HAP-1 (cell line): Measurements from ENCODE around the gene TTC36.
"Not testable (repeated sequence)": the region's sequence is repeated elsewhere in the genome, so short reads cannot be mapped to it uniquely, and the experiment has no call there.

Experiments
- DNase-seq, 2 experiments: peaks; one replicate each; pipeline ENCODE4 v3.0.0-alpha.2; 2016 to 2020; ENCODE audit warnings: low spot score in 2 of 2
- H3K27me3 ChIP-seq: fragments of 250-450 bp; sonication (Bioruptor Pico); 2 replicates; pipeline ENCODE4 v1.5.1; 2020; ENCODE audit warnings: low read depth, mild to moderate bottlenecking, moderate library complexity
- H3K36me3 ChIP-seq: fragments of 250-450 bp; sonication (Bioruptor Pico); replicated peaks from 2 replicates; pipeline ENCODE4 v1.5.1; 2020; ENCODE audit warnings: mild to moderate bottlenecking
- H3K4me1 ChIP-seq: fragments of 250-450 bp; sonication (Bioruptor Pico); 2 replicates; pipeline ENCODE4 v1.5.1; 2020; ENCODE audit warnings: mild to moderate bottlenecking
- H3K4me3 ChIP-seq: fragments of 250-450 bp; sonication (Bioruptor Pico); 2 replicates; pipeline ENCODE4 v1.5.1; 2020; ENCODE audit warnings: mild to moderate bottlenecking, moderate library complexity
- H3K9me3 ChIP-seq: fragments of 250-450 bp; sonication (Bioruptor Pico); 2 replicates; pipeline ENCODE4 v1.5.1; 2020; ENCODE audit warnings: mild to moderate bottlenecking, moderate library complexity
- in situ Hi-C: fragments of 300-500 bp; cut with MboI; formaldehyde crosslinking; loops from 3 replicates; pipeline ENCODE4 v1.14.3; 2020; ENCODE audit warnings: low sequenced_read_pairs, inconsistent platforms, mixed read lengths

TTC36 gene

GRCh38 chr11:118574636-118575035 lies 47.4 kb downstream of the TTC36 start:
- in situ Hi-C loops: no loop called here

DNA sequence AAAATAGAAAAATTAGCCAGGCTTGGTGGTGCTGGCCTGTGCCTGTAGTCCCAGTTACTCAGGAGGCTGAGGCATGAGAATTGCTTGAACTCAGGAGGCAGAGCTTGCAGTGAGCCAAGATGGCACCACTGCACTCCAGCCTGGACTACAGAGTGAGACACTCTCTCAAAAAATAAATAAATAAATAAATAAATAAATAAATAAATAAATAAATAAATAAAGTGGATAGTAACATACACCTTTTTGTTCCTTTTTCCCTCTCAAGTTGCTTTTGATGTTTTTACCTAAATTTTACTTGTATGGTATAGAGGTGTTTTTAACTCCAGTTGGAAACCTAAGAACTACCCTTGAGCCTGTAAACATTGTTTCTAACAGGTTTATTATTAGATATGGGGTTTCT lies 50.7 kb downstream of the TTC36 start:
- peaks cover 15% of the 10 kb centered on the region for H3K4me1 ChIP-seq
- DNase-seq, in situ Hi-C loops, H3K9me3 ChIP-seq, H3K27me3 ChIP-seq, H3K4me3 ChIP-seq: not testable (repeated sequence)
- peaks cover 22% of the 10 kb centered on the region for H3K36me3 ChIP-seq

More at GRCh38 chr11:118574636-118575035, 47.4 kb downstream of the TTC36 start:
- Histone ChIP-seq H3K4me3 (no peak overlapping the region), H3K36me3 (peaks cover 7% of the 10 kb centered on the region; the same call in 1 of the 2 replicates), H3K9me3 (no peaks in the 10 kb centered on the region), H3K4me1 (peaks cover 15% of the 10 kb centered on the region), H3K27me3 (no peaks in the 10 kb centered on the region)
- DNase-seq: no peak
